Activated CD4-positive, alpha-beta T cell treated with anti-CD3 and anti-CD28 coated beads for 24 hours (primary cell): ENCODE results near the gene GRIA4.
"Not testable (repeated sequence)": the region's sequence is repeated elsewhere in the genome, so short reads cannot be mapped to it uniquely, and the experiment has no call there.

Source experiments
- DNase-seq, 2 donors: peaks; one replicate each; pipeline ENCODE4 v3.0.0-alpha.2; 2020; ENCODE audit warnings: low read depth in 2 of 2

Gene GRIA4

GRCh38 chr11:106001304-106002012 lies 391.6 kb downstream of the GRIA4 start:
- DNase-seq, result no peak

- not testable (repeated sequence) for DNase-seq
These were observed 393.2 kb downstream of the GRIA4 start for GRCh38 chr11:106003094-106003493.

- DNase-seq, result no peak
These were observed 401.6 kb downstream of the GRIA4 start for GRCh38 chr11:106011481-106011880.

GRCh38 chr11:106012744-106013143 lies 402.9 kb downstream of the GRIA4 start:
- DNase-seq, result no peak

GRCh38 chr11:106014035-106014434 lies 404.2 kb downstream of the GRIA4 start:
- no peak for DNase-seq

GRCh38 chr11:106014620-106015019 lies 404.7 kb downstream of the GRIA4 start:
- DNase-seq, result no peak

- no peak for DNase-seq
These were observed 405.2 kb downstream of the GRIA4 start for GRCh38 chr11:106015066-106015465.

GRCh38 chr11:106017093-106017492 lies 407.2 kb downstream of the GRIA4 start:
- DNase-seq, result no peak

- DNase-seq, result no peak
These were observed 411.5 kb downstream of the GRIA4 start for GRCh38 chr11:106021181-106021966.

- peak; percentile 91 to 95 for DNase-seq
These were observed 412.3 kb downstream of the GRIA4 start, which contains the start of gene MSANTD4 for GRCh38 chr11:106021967-106022794. TSS of gene MSANTD4 (minus strand) at chr11:106022240. CDS start at chr11:106010917, 11,323 bp downstream.

- DNase-seq, result no peak
These were observed 413.0 kb downstream of the GRIA4 start for GRCh38 chr11:106022795-106023275.

- no peak for DNase-seq
These were observed 420.7 kb downstream of the GRIA4 start for GRCh38 chr11:106030609-106031008.

- DNase-seq, result no peak
These were observed 421.4 kb downstream of the GRIA4 start for GRCh38 chr11:106031202-106031810.
